ENCODE data around the gene LIN37.
"Not testable (repeated sequence)": the region's sequence is repeated elsewhere in the genome, so short reads cannot be mapped to it uniquely, and the experiment has no call there.

The LIN37 gene

GRCh38 chr19:35792888-35793287 is 44.5 kb downstream of the LIN37 start:
- Histone ChIP-seq H4K20me1 (ENCODE audit: insufficient read depth) (no peaks in the 10 kb centered on the region), H3K79me2 (ENCODE audit: insufficient read depth, low read depth) (no peaks in the 10 kb centered on the region), H3K27ac (no peak overlapping the region), H3K27me3 (ENCODE audit: insufficient read depth, low read depth) (peaks cover 4% of the 10 kb centered on the region), H3K9ac (no peak overlapping the region), H2AFZ (ENCODE audit: low read depth) (no peak overlapping the region), H3K4me3 (IDR thresholded peaks at IDR 0.05; ENCODE audit: insufficient read depth, low read depth, low read length) (no peak overlapping the region), H3K4me1 (ENCODE audit: low read depth, poor library complexity, severe bottlenecking) (no peaks in the 10 kb centered on the region), H3K36me3 (ENCODE audit: insufficient read depth) (no peaks in the 10 kb centered on the region), H3K4me2 (no peak overlapping the region)
- TF ChIP-seq CTCF (conservative IDR thresholded peaks at IDR 0.05; ENCODE audit: low read depth, low read length): no peak

- no peak overlapping the region for H3K27ac ChIP-seq
- no peak overlapping the region for H3K4me2 ChIP-seq
- H3K27me3 ChIP-seq (ENCODE audit: insufficient read depth, low read depth): peaks cover 7% of the 10 kb centered on the region
- no peak overlapping the region for H3K4me3 ChIP-seq (IDR thresholded peaks at IDR 0.05; ENCODE audit: insufficient read depth, low read depth, low read length)
- TF ChIP-seq CTCF (conservative IDR thresholded peaks at IDR 0.05; ENCODE audit: low read depth, low read length): no peak
- H3K79me2 ChIP-seq (ENCODE audit: insufficient read depth, low read depth): no peaks in the 10 kb centered on the region
- H3K36me3 ChIP-seq (ENCODE audit: insufficient read depth): no peaks in the 10 kb centered on the region
- no peak overlapping the region for H2AFZ ChIP-seq (ENCODE audit: low read depth)
- no peak overlapping the region for H3K9ac ChIP-seq
- H4K20me1 ChIP-seq (ENCODE audit: insufficient read depth): no peaks in the 10 kb centered on the region
- no peaks in the 10 kb centered on the region for H3K4me1 ChIP-seq (ENCODE audit: low read depth, poor library complexity, severe bottlenecking)
Observed at GRCh38 chr19:35793381-35794165, 45.2 kb downstream of the LIN37 start.

- not testable (repeated sequence) for H3K4me1 ChIP-seq (ENCODE audit: low read depth, poor library complexity, severe bottlenecking); H3K4me2 ChIP-seq; H3K36me3 ChIP-seq (ENCODE audit: insufficient read depth); H4K20me1 ChIP-seq (ENCODE audit: insufficient read depth); H2AFZ ChIP-seq (ENCODE audit: low read depth); H3K9ac ChIP-seq; H3K79me2 ChIP-seq (ENCODE audit: insufficient read depth, low read depth); H3K27ac ChIP-seq; H3K4me3 ChIP-seq (IDR thresholded peaks at IDR 0.05; ENCODE audit: insufficient read depth, low read depth, low read length)
- H3K27me3 ChIP-seq (ENCODE audit: insufficient read depth, low read depth): peaks cover 18% of the 10 kb centered on the region
Observed at GRCh38 chr19:35795564-35795963, 47.2 kb downstream of the LIN37 start.

GRCh38 chr19:35796645-35797542 is 48.5 kb downstream of the LIN37 start:
- no peak overlapping the region for H3K27ac ChIP-seq
- peaks cover 30% of the 10 kb centered on the region for H3K27me3 ChIP-seq (ENCODE audit: insufficient read depth, low read depth)
- no peaks in the 10 kb centered on the region for H3K36me3 ChIP-seq (ENCODE audit: insufficient read depth)
- H3K4me2 ChIP-seq: no peak overlapping the region
- H3K4me1 ChIP-seq (ENCODE audit: low read depth, poor library complexity, severe bottlenecking): no peaks in the 10 kb centered on the region
- no peak for TF ChIP-seq CTCF (conservative IDR thresholded peaks at IDR 0.05; ENCODE audit: low read depth, low read length)
- no peak overlapping the region for H3K9ac ChIP-seq
- no peaks in the 10 kb centered on the region for H3K79me2 ChIP-seq (ENCODE audit: insufficient read depth, low read depth)
- no peak overlapping the region for H2AFZ ChIP-seq (ENCODE audit: low read depth)
- no peaks in the 10 kb centered on the region for H4K20me1 ChIP-seq (ENCODE audit: insufficient read depth)
- H3K4me3 ChIP-seq (IDR thresholded peaks at IDR 0.05; ENCODE audit: insufficient read depth, low read depth, low read length): no peak overlapping the region

Data from KMS-11 (cell line).